ENCODE data around the gene PCDHB4. TPM values are rescaled to one million over a fixed set of nuclear protein-coding genes. Genes with fewer than 3 reads are reported as not detected.
"Not testable (repeated sequence)": the region's sequence is repeated elsewhere in the genome, so short reads cannot be mapped to it uniquely, and the experiment has no call there.

Gene PCDHB4
- total RNA-seq, 1 donor from 2014 or later: 1.1 TPM

DNA sequence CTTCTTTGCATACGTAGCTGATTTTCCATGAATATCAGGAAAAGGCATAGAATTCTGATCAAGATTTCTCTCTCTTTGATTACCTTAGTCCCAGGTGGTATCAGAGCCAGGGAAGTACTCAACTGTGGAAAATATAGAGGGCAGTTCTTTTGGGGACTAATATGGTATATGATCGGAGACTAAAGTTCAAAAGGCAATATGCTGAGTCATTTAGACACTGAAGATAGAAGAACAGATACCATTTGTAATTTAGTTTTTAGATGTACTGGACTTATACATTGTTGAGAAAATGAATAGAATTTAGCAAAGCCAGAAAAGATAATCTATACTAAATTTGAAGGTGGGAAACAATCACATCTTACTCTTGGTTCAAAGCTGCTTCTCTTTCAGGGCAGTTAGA lies 16.3 kb upstream of the PCDHB4 start:
- Mint-ChIP-seq H3K27me3 (ENCODE audit: low read depth, unreplicated experiment) (no peaks in the 10 kb centered on the region), H3K27ac (ENCODE audit: unreplicated experiment) (no peak overlapping the region), H3K9me3 (ENCODE audit: unreplicated experiment) (peaks cover 14% of the 10 kb centered on the region), H3K36me3 (ENCODE audit: low read depth, unreplicated experiment) (peaks cover 28% of the 10 kb centered on the region), H3K4me3 (ENCODE audit: unreplicated experiment) (no peak overlapping the region), H3K4me1 (ENCODE audit: low read depth, unreplicated experiment) (no peaks in the 10 kb centered on the region)
- H3K9ac ChIP-seq (ENCODE audit: low read length): no peak overlapping the region
- H3K27ac ChIP-seq (ENCODE audit: low read depth, low read length): no peak overlapping the region
- no peak for TF ChIP-seq EZH2 (IDR thresholded peaks at IDR 0.05; ENCODE audit: insufficient read depth, low read length)
- TF ChIP-seq CTCF (IDR thresholded peaks at IDR 0.05; ENCODE audit: insufficient read depth, low read depth, low read length): no peak
- no peak overlapping the region for H2AFZ ChIP-seq (ENCODE audit: low read depth, low read length)
- no peaks in the 10 kb centered on the region for H4K20me1 ChIP-seq (ENCODE audit: insufficient read depth, low read length)
- FAIRE-seq (no peak), DNase-seq (ENCODE audit: low read depth) (no peak)
- H3K79me2 ChIP-seq (ENCODE audit: insufficient read depth, low read length): no peaks in the 10 kb centered on the region
- H3K9me3 ChIP-seq (ENCODE audit: insufficient read depth, low read depth, low read length): peaks cover 12% of the 10 kb centered on the region
- no peak overlapping the region for H3K4me2 ChIP-seq (ENCODE audit: low read length)
- H3K36me3 ChIP-seq (ENCODE audit: insufficient read depth, low read length): no peaks in the 10 kb centered on the region
- H3K4me3 ChIP-seq (ENCODE audit: insufficient read depth, low read depth, low read length): no peak overlapping the region
- no peaks in the 10 kb centered on the region for H3K4me1 ChIP-seq (ENCODE audit: insufficient read depth, low read length)
- H3K27me3 ChIP-seq (ENCODE audit: insufficient read depth, low read length): no peaks in the 10 kb centered on the region

DNA sequence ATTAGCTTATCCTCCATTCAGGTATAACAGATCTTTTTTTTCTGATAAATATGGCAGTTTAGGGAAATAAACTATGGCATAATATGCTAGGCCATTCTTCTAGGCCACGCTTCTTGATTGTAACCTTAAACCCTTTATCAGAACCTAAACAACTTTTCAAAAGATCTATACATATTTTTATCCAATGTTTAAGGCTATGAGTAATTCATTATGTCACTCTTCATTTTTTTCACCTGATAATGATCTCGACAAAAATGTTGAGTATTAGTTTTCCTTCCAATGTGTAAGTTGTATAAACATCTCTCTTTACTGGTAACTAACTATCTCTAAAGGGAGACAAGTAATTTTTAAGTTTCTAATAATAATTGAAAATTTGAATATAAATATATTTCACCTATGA lies 2.4 kb upstream of the PCDHB4 start:
- Mint-ChIP-seq H3K36me3 (ENCODE audit: low read depth, unreplicated experiment) (peaks cover 20% of the 10 kb centered on the region), H3K27me3 (ENCODE audit: low read depth, unreplicated experiment) (no peaks in the 10 kb centered on the region), H3K4me1 (ENCODE audit: low read depth, unreplicated experiment) (no peaks in the 10 kb centered on the region), H3K9me3 (ENCODE audit: unreplicated experiment) (peaks cover 17% of the 10 kb centered on the region), H3K4me3 (ENCODE audit: unreplicated experiment) (no peak overlapping the region), H3K27ac (ENCODE audit: unreplicated experiment) (no peak overlapping the region)
- Histone ChIP-seq H3K9me3 (ENCODE audit: insufficient read depth, low read depth, low read length) (peaks cover 6% of the 10 kb centered on the region), H3K27ac (ENCODE audit: low read depth, low read length) (no peak overlapping the region), H3K36me3 (ENCODE audit: insufficient read depth, low read length) (no peaks in the 10 kb centered on the region), H3K4me1 (ENCODE audit: insufficient read depth, low read length) (no peaks in the 10 kb centered on the region), H3K4me2 (ENCODE audit: low read length) (no peak overlapping the region), H3K4me3 (ENCODE audit: insufficient read depth, low read depth, low read length) (no peak overlapping the region), H3K79me2 (ENCODE audit: insufficient read depth, low read length) (no peaks in the 10 kb centered on the region), H4K20me1 (ENCODE audit: insufficient read depth, low read length) (no peaks in the 10 kb centered on the region), H3K27me3 (ENCODE audit: insufficient read depth, low read length) (no peaks in the 10 kb centered on the region), H2AFZ (ENCODE audit: low read depth, low read length) (no peak overlapping the region), H3K9ac (ENCODE audit: low read length) (no peak overlapping the region)
- no peak for FAIRE-seq
- TF ChIP-seq EZH2 (IDR thresholded peaks at IDR 0.05; ENCODE audit: insufficient read depth, low read length): no peak
- no peak for TF ChIP-seq CTCF (IDR thresholded peaks at IDR 0.05; ENCODE audit: insufficient read depth, low read depth, low read length)
- no peak for DNase-seq (ENCODE audit: low read depth)

DNA sequence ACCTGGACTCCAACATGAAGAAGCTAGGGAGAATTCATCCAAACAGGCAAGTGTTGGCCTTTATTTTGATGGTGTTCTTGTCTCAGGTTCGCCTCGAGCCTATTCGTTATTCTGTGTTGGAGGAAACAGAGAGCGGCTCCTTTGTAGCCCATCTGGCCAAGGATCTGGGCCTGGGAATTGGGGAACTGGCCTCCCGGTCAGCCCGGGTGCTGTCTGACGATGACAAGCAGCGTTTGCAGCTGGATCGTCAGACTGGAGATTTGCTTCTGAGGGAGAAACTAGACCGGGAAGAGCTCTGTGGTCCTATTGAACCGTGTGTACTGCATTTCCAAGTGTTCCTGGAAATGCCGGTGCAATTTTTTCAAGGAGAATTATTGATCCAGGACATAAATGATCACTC lies 367 bp downstream of the PCDHB4 start:
- H3K27ac ChIP-seq (ENCODE audit: low read depth, low read length): no peak overlapping the region
- no peak overlapping the region for H3K9ac ChIP-seq (ENCODE audit: low read length)
- Mint-ChIP-seq H3K9me3 (ENCODE audit: unreplicated experiment) (peaks cover 13% of the 10 kb centered on the region), H3K4me1 (ENCODE audit: low read depth, unreplicated experiment) (no peaks in the 10 kb centered on the region), H3K27me3 (ENCODE audit: low read depth, unreplicated experiment) (no peaks in the 10 kb centered on the region), H3K36me3 (ENCODE audit: low read depth, unreplicated experiment) (peaks cover 16% of the 10 kb centered on the region), H3K27ac (ENCODE audit: unreplicated experiment) (no peak overlapping the region), H3K4me3 (ENCODE audit: unreplicated experiment) (no peak overlapping the region)
- no peak overlapping the region for H3K4me3 ChIP-seq (ENCODE audit: insufficient read depth, low read depth, low read length)
- no peak for FAIRE-seq
- H2AFZ ChIP-seq (ENCODE audit: low read depth, low read length): no peak overlapping the region
- H3K79me2 ChIP-seq (ENCODE audit: insufficient read depth, low read length): no peaks in the 10 kb centered on the region
- H3K36me3 ChIP-seq (ENCODE audit: insufficient read depth, low read length): no peaks in the 10 kb centered on the region
- H4K20me1 ChIP-seq (ENCODE audit: insufficient read depth, low read length): no peaks in the 10 kb centered on the region
- no peak overlapping the region for H3K4me2 ChIP-seq (ENCODE audit: low read length)
- H3K4me1 ChIP-seq (ENCODE audit: insufficient read depth, low read length): no peaks in the 10 kb centered on the region
- no peak for TF ChIP-seq EZH2 (IDR thresholded peaks at IDR 0.05; ENCODE audit: insufficient read depth, low read length)
- DNase-seq (ENCODE audit: low read depth): no peak
- H3K27me3 ChIP-seq (ENCODE audit: insufficient read depth, low read length): no peaks in the 10 kb centered on the region
- peaks cover 6% of the 10 kb centered on the region for H3K9me3 ChIP-seq (ENCODE audit: insufficient read depth, low read depth, low read length)

DNA sequence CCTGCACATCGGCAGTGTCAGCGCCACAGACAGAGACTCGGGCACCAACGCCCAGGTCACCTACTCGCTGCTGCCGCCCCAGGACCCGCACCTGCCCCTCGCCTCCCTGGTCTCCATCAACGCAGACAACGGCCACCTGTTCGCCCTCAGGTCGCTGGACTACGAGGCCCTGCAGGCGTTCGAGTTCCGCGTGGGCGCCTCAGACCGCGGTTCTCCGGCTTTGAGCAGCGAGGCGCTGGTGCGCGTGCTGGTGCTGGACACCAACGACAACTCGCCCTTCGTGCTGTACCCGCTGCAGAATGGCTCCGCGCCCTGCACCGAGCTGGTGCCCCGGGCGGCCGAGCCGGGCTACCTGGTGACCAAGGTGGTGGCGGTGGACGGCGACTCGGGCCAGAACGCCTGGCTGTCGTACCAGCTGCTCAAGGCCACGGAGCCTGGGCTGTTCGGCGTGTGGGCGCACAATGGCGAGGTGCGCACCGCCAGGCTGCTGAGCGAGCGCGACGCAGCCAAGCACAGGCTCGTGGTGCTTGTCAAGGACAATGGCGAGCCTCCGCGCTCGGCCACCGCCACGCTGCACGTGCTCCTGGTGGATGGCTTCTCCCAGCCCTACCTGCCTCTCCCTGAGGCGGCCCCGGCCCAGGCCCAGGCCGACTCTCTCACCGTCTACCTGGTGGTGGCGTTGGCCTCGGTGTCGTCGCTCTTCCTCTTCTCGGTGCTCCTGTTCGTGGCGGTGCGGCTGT lies 1.9 kb downstream of the PCDHB4 start:
- not testable (repeated sequence) for H3K4me1 Mint-ChIP-seq (ENCODE audit: low read depth, unreplicated experiment); FAIRE-seq; H2AFZ ChIP-seq (ENCODE audit: low read depth, low read length); H3K4me2 ChIP-seq (ENCODE audit: low read length); H3K27ac ChIP-seq (ENCODE audit: low read depth, low read length); H3K27ac Mint-ChIP-seq (ENCODE audit: unreplicated experiment); H3K4me3 ChIP-seq (ENCODE audit: insufficient read depth, low read depth, low read length); H3K4me1 ChIP-seq (ENCODE audit: insufficient read depth, low read length); H3K27me3 Mint-ChIP-seq (ENCODE audit: low read depth, unreplicated experiment); H3K79me2 ChIP-seq (ENCODE audit: insufficient read depth, low read length); H3K9ac ChIP-seq (ENCODE audit: low read length); DNase-seq (ENCODE audit: low read depth); H3K27me3 ChIP-seq (ENCODE audit: insufficient read depth, low read length); H4K20me1 ChIP-seq (ENCODE audit: insufficient read depth, low read length); H3K4me3 Mint-ChIP-seq (ENCODE audit: unreplicated experiment); H3K36me3 ChIP-seq (ENCODE audit: insufficient read depth, low read length); H3K9me3 ChIP-seq (ENCODE audit: insufficient read depth, low read depth, low read length)
- peaks cover 13% of the 10 kb centered on the region for H3K9me3 Mint-ChIP-seq (ENCODE audit: unreplicated experiment)
- H3K36me3 Mint-ChIP-seq (ENCODE audit: low read depth, unreplicated experiment): peaks cover 16% of the 10 kb centered on the region
